NCI-H187 (cell line): Measurements from ENCODE around the gene NAP1L4.

Experiments used
- DNase-seq, 2 experiments: peaks; one replicate each; lab custom pipeline; 2025; lab: John Stamatoyannopoulos, UW

NAP1L4 gene

GRCh38 chr11:2934611-2935239, 57.4 kb downstream of the NAP1L4 start:
- no peak for DNase-seq

GRCh38 chr11:2934021-2934550, 58.0 kb downstream of the NAP1L4 start:
- DNase-seq: no peak

- DNase-seq: no peak
These were observed 58.6 kb downstream of the NAP1L4 start for GRCh38 chr11:2933375-2934020.

GRCh38 chr11:2932850-2933251, 59.3 kb downstream of the NAP1L4 start:
- no peak for DNase-seq

- no peak for DNase-seq
These were observed 60.1 kb downstream of the NAP1L4 start for GRCh38 chr11:2931771-2932738.

GRCh38 chr11:2931420-2931746, 60.7 kb downstream of the NAP1L4 start:
- DNase-seq: no peak

- no peak for DNase-seq
These were observed 61.3 kb downstream of the NAP1L4 start for GRCh38 chr11:2930704-2931419.

- no peak for DNase-seq
These were observed 62.0 kb downstream of the NAP1L4 start for GRCh38 chr11:2929950-2930703.

- no peak for DNase-seq
These were observed 62.6 kb downstream of the NAP1L4 start for GRCh38 chr11:2929531-2929949.

GRCh38 chr11:2928605-2929530, 63.3 kb downstream of the NAP1L4 start, which contains the start of gene PHLDA2:
Gene PHLDA2, minus strand, starts transcription at chr11:2929420. Its CDS starts 56 bp downstream, at chr11:2929364.
- DNase-seq: no peak

- DNase-seq: no peak
These were observed 64.1 kb downstream of the NAP1L4 start for GRCh38 chr11:2927851-2928604.

GRCh38 chr11:2927121-2927800, 64.9 kb downstream of the NAP1L4 start:
- no peak for DNase-seq

- DNase-seq: no peak
These were observed 65.5 kb downstream of the NAP1L4 start for GRCh38 chr11:2926611-2927051.

- DNase-seq: no peak
These were observed 67.1 kb downstream of the NAP1L4 start for GRCh38 chr11:2924821-2925675.

- DNase-seq: no peak
These were observed 67.7 kb downstream of the NAP1L4 start for GRCh38 chr11:2924381-2924780.

- DNase-seq: no peak
These were observed 68.4 kb downstream of the NAP1L4 start for GRCh38 chr11:2923446-2924375.
